Mesenchymal stem cell (in vitro differentiated cells and primary cell): ENCODE data around the gene HAL.

Source experiments
- DNase-seq: peaks from one replicate; pipeline ENCODE4 v3.0.0-alpha.2; 2013
- H2AFZ ChIP-seq: one replicate; pipeline ENCODE4 v1.6.1; 2013; ENCODE audit warnings: low read depth, mild to moderate bottlenecking, control low read depth, inconsistent platforms, low read length, moderate library complexity
- H2AK5ac ChIP-seq: 2 replicates; pipeline ENCODE4 v1.6.1; 2013; ENCODE audit warnings: low read length, moderate library complexity, mild to moderate bottlenecking, inconsistent platforms; ENCODE audit not compliant: severe bottlenecking
- H2BK120ac ChIP-seq: one replicate; pipeline ENCODE4 v1.6.1; 2013; ENCODE audit warnings: low read depth, mild to moderate bottlenecking, inconsistent platforms, low read length, moderate library complexity
- H2BK12ac ChIP-seq, 2 experiments: one replicate each; pipeline ENCODE4 v1.6.1; 2013; ENCODE audit warnings: inconsistent platforms in 2 of 2, low read length in 2 of 2, mild to moderate bottlenecking in 2 of 2, moderate library complexity in 2 of 2, control low read depth in 1 of 2
- H2BK15ac ChIP-seq: one replicate; pipeline ENCODE4 v1.6.1; 2013; ENCODE audit warnings: mild to moderate bottlenecking, low read depth, inconsistent platforms; ENCODE audit not compliant: poor library complexity, severe bottlenecking
- H2BK5ac ChIP-seq: 2 replicates; pipeline ENCODE4 v1.6.1; 2013; ENCODE audit warnings: low read depth, mild to moderate bottlenecking, low read length, control low read depth, inconsistent platforms; ENCODE audit not compliant: poor library complexity, severe bottlenecking
- H3K14ac ChIP-seq, 2 experiments: one replicate each; pipeline ENCODE4 v1.6.1; 2013; ENCODE audit warnings: inconsistent platforms in 2 of 2, low read length in 2 of 2, control low read depth in 1 of 2, mild to moderate bottlenecking in 1 of 2, moderate library complexity in 1 of 2
- H3K18ac ChIP-seq, 2 experiments: one replicate each; pipeline ENCODE4 v1.6.1; 2013; ENCODE audit warnings: inconsistent platforms in 2 of 2, low read length in 2 of 2, control low read depth in 1 of 2, low read depth in 1 of 2, mild to moderate bottlenecking in 1 of 2
- H3K23ac ChIP-seq, 2 experiments: one replicate each; pipeline ENCODE4 v1.6.1; 2013; ENCODE audit warnings: inconsistent platforms in 2 of 2, low read length in 2 of 2, mild to moderate bottlenecking in 2 of 2, moderate library complexity in 2 of 2, control low read depth in 1 of 2
- H3K27ac ChIP-seq: 2 replicates; pipeline ENCODE4 v1.5.1; 2013; ENCODE audit warnings: mild to moderate bottlenecking, moderate library complexity, low read length, control low read depth, inconsistent platforms; ENCODE audit not compliant: poor library complexity, severe bottlenecking
- H3K27me3 ChIP-seq, 2 experiments: 2 replicates each; pipeline versions ENCODE4 v1.6.1 to v1.7.0; 2013; ENCODE audit warnings: low read length in 2 of 2, mild to moderate bottlenecking in 2 of 2, moderate library complexity in 2 of 2, control low read depth in 1 of 2, inconsistent platforms in 1 of 2; ENCODE audit not compliant: control insufficient read depth in 1 of 2, insufficient read depth in 1 of 2
- H3K36me3 ChIP-seq, 2 experiments: 2 replicates each; pipeline versions ENCODE4 v1.6.1 to v1.7.0; 2013; ENCODE audit warnings: low read length in 2 of 2, control low read depth in 1 of 2, inconsistent platforms in 1 of 2, low read depth in 1 of 2, mild to moderate bottlenecking in 1 of 2; ENCODE audit not compliant: insufficient read depth in 2 of 2, control insufficient read depth in 1 of 2
- H3K4ac ChIP-seq, 2 experiments: one replicate each; pipeline ENCODE4 v1.6.1; 2013; ENCODE audit warnings: inconsistent platforms in 2 of 2, low read length in 2 of 2, mild to moderate bottlenecking in 2 of 2, moderate library complexity in 2 of 2, control low read depth in 1 of 2, low read depth in 1 of 2
- H3K4me1 ChIP-seq: 2 replicates; pipeline ENCODE4 v1.6.1; 2013; ENCODE audit warnings: low read depth, low read length, control low read depth; ENCODE audit not compliant: control insufficient read depth, insufficient read depth
- H3K4me2 ChIP-seq: 2 replicates; pipeline ENCODE4 v1.6.1; 2013; ENCODE audit warnings: low read length, mild to moderate bottlenecking, inconsistent platforms; ENCODE audit not compliant: poor library complexity, severe bottlenecking
- H3K4me3 ChIP-seq, 2 experiments: 2 replicates each; pipeline versions ENCODE4 v1.5.1 to v1.7.0; 2013; ENCODE audit warnings: low read length in 2 of 2, mild to moderate bottlenecking in 2 of 2, control low read depth in 1 of 2, low read depth in 1 of 2; ENCODE audit not compliant: insufficient read depth in 1 of 2
- H3K79me1 ChIP-seq: replicated peaks from 2 replicates; pipeline ENCODE4 v1.6.1; 2013; ENCODE audit warnings: mild to moderate bottlenecking, control low read depth, low read length, inconsistent platforms; ENCODE audit not compliant: poor library complexity, severe bottlenecking
- H3K9ac ChIP-seq: 2 replicates; pipeline ENCODE4 v1.7.0; 2013; ENCODE audit warnings: mild to moderate bottlenecking, low read length, moderate library complexity
- H3K9me3 ChIP-seq: 2 replicates; pipeline ENCODE4 v1.7.0; 2013; ENCODE audit warnings: mild to moderate bottlenecking, low read length; ENCODE audit not compliant: control insufficient read depth
- H4K8ac ChIP-seq: one replicate; pipeline ENCODE4 v1.6.1; 2013; ENCODE audit warnings: inconsistent platforms, mild to moderate bottlenecking, low read length, moderate library complexity
- H4K91ac ChIP-seq: one replicate; pipeline ENCODE4 v1.6.1; 2013; ENCODE audit warnings: mild to moderate bottlenecking, low read length, inconsistent platforms
- WGBS: methylation state at CpG from one replicate; pipeline ENCODE4 v1.1.7; 2013; ENCODE audit warnings: mixed read lengths; 5-methylcytosine and 5-hydroxymethylcytosine counted together

The HAL gene

DNA sequence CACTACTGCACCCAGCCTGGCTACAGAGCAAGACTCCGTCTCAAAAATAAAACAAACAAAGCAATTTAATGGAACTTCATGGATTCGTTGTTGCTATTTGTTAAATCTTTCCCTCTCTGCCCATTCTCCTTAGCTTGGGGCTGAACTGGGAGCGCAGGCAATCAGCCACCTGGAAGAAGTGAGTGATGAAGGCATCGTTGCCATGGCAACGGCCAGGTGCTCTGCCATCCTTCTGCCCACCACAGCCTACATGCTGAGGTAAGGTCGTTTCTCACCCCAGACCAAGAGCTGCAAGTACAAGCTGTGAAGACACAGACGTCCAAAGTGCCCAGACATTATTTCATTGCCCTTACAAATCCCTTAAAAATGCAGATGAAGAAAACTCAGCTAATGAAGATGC is 33.9 kb downstream of the HAL start:
- DNase-seq: no peak
- no peak overlapping the region for H3K27ac ChIP-seq
- H3K9ac ChIP-seq: no peak overlapping the region
- H3K36me3 ChIP-seq: no peaks in the 10 kb centered on the region
- no peak overlapping the region for H3K23ac ChIP-seq
- 69% methylated on average over 7 of the region's 7 CpGs for WGBS
- H4K8ac ChIP-seq: no peak overlapping the region
- no peak overlapping the region for H2BK5ac ChIP-seq
- H3K4me2 ChIP-seq: no peak overlapping the region
- H2AK5ac ChIP-seq: no peak overlapping the region
- no peak overlapping the region for H2BK15ac ChIP-seq
- no peak overlapping the region for H3K4me3 ChIP-seq
- no peak overlapping the region for H2BK120ac ChIP-seq
- H3K18ac ChIP-seq: no peak overlapping the region
- H2BK12ac ChIP-seq: no peak overlapping the region
- no peak overlapping the region for H3K4ac ChIP-seq
- no peaks in the 10 kb centered on the region for H3K79me1 ChIP-seq
- peaks cover 0 to 3% of the 10 kb centered on the region in 2 experiments for H3K27me3 ChIP-seq
- no peaks in the 10 kb centered on the region for H3K4me1 ChIP-seq
- no peak overlapping the region for H2AFZ ChIP-seq
- no peak overlapping the region for H4K91ac ChIP-seq
- no peak overlapping the region for H3K14ac ChIP-seq
- H3K9me3 ChIP-seq: no peaks in the 10 kb centered on the region

DNA sequence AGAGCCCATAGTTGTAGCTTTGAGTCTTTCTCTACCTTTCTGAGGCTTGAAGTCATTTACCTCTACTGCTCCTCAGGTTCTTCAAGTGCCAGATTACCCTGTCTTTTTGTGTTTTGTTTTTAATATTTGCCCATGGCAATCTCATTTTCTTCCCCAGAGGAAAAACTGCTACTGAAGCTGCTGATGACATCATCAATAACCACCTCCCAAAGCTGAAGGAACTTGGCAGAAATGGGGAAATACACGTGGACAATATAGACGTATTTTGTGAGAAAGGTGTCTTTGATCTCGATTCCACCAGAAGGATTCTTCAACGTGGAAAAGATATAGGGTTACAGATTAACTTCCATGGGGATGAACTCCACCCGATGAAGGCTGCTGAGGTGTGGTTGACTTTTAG is 35.9 kb downstream of the HAL start:
- Histone ChIP-seq H3K23ac (no peak overlapping the region), H4K91ac (no peak overlapping the region), H3K4me3 (no peak overlapping the region), H3K36me3 (no peaks in the 10 kb centered on the region), H3K27ac (no peak overlapping the region), H3K9ac (no peak overlapping the region), H2AFZ (no peak overlapping the region), H3K4me1 (no peaks in the 10 kb centered on the region), H2BK120ac (no peak overlapping the region), H2BK15ac (no peak overlapping the region), H3K4ac (no peak overlapping the region), H3K14ac (no peak overlapping the region), H3K79me1 (no peaks in the 10 kb centered on the region), H3K27me3 (peaks cover 3 to 10% of the 10 kb centered on the region in 2 experiments), H3K18ac (no peak overlapping the region), H2AK5ac (no peak overlapping the region), H3K4me2 (no peak overlapping the region), H2BK5ac (no peak overlapping the region), H3K9me3 (no peaks in the 10 kb centered on the region), H2BK12ac (no peak overlapping the region), H4K8ac (no peak overlapping the region)
- WGBS: 86% methylated on average over 5 of the region's 5 CpGs
- no peak for DNase-seq

DNA sequence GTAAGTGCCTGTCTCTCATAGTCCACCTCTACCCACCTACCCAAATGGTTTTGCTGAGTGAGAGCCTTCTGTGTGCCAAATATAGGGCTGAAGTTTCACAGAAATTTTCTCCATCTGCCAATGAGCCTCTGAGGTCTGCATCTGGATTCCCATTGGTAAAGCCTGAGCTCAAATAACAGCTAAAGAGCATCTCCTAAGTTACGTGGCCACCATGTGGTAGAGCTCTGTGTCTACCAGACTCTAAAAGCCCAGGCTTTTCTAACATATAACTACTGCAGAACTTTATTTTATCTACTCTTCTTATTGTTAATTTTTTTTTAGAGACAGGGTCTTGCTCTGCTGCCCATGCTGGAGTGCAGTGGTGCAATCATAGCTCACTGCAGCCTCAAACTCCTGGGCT is 37.0 kb downstream of the HAL start:
- Histone ChIP-seq H3K4me2 (no peak overlapping the region), H2BK12ac (no peak overlapping the region), H3K23ac (no peak overlapping the region), H3K14ac (no peak overlapping the region), H3K27ac (no peak overlapping the region), H2BK5ac (no peak overlapping the region), H3K9me3 (no peaks in the 10 kb centered on the region), H3K27me3 (peaks cover 3 to 10% of the 10 kb centered on the region in 2 experiments), H2AFZ (no peak overlapping the region), H3K79me1 (no peaks in the 10 kb centered on the region), H3K9ac (no peak overlapping the region), H3K36me3 (no peaks in the 10 kb centered on the region), H4K91ac (no peak overlapping the region), H2BK120ac (no peak overlapping the region), H3K18ac (no peak overlapping the region), H2AK5ac (no peak overlapping the region), H3K4ac (no peak overlapping the region), H2BK15ac (no peak overlapping the region), H4K8ac (no peak overlapping the region), H3K4me1 (no peaks in the 10 kb centered on the region), H3K4me3 (no peak overlapping the region)
- peak; percentile 6 for DNase-seq
- 75% methylated on average over 1 of the region's 1 CpG for WGBS

- Histone ChIP-seq H2BK5ac (no peak overlapping the region), H3K23ac (no peak overlapping the region), H3K4me2 (no peak overlapping the region), H3K27ac (no peak overlapping the region), H3K9ac (no peak overlapping the region), H3K36me3 (no peaks in the 10 kb centered on the region), H3K14ac (no peak overlapping the region), H4K8ac (no peak overlapping the region), H3K4ac (no peak overlapping the region), H4K91ac (no peak overlapping the region), H2BK15ac (no peak overlapping the region), H3K18ac (no peak overlapping the region), H3K4me3 (no peak overlapping the region), H3K79me1 (no peaks in the 10 kb centered on the region), H3K9me3 (no peaks in the 10 kb centered on the region), H3K27me3 (peaks cover 6 to 22% of the 10 kb centered on the region in 2 experiments), H2BK120ac (no peak overlapping the region), H2AFZ (no peak overlapping the region), H2AK5ac (no peak overlapping the region), H3K4me1 (no peaks in the 10 kb centered on the region), H2BK12ac (no peak overlapping the region)
- no peak for DNase-seq
- 94% methylated on average over 27 of the region's 27 CpGs for WGBS
Measured at GRCh38 chr12:95956557-95957145, 39.5 kb downstream of the HAL start.
